Caco-2 (cell line): Measurements from ENCODE around the gene EXOSC5. TPM values are rescaled to one million over a fixed set of nuclear protein-coding genes. Genes with fewer than 3 reads are reported as not detected.

Experiments used
- BruUV-seq: library from RNA; stranded (reverse); fragments of 400-500 nt; replicated peaks from 2 replicates; lab custom pipeline; 2021; lab: Mats Ljungman, UMichigan
- CTCF ChIA-PET: fragments of 300-600 bp; sonication (Branson Sonifier 250); formaldehyde crosslinking; loops from one replicate; lab custom pipeline; 2022; ENCODE audit warnings: antibody characterized with exemption; lab: Charles Lee
- POLR2A ChIA-PET: fragments of 300-600 bp; sonication (Branson Sonifier 250); formaldehyde crosslinking; loops from one replicate; lab custom pipeline; 2022; ENCODE audit warnings: antibody characterized with exemption; lab: Charles Lee
- DNase-seq, 2 experiments: peaks; one replicate each; pipeline versions ENCODE4 v3.0.0 to v3.0.0-alpha.2; 2020 to 2022
- H3K27me3 ChIP-seq: replicated peaks from 2 replicates; pipeline ENCODE4 v1.6.0; 2011; ENCODE audit warnings: low read length; ENCODE audit not compliant: control insufficient read depth, insufficient read depth
- H3K36me3 ChIP-seq: 2 replicates; pipeline ENCODE4 v1.5.1; 2011; ENCODE audit warnings: low read length; ENCODE audit not compliant: control insufficient read depth, insufficient read depth
- H3K4me1 ChIP-seq: fragments of 250-450 bp; sonication (Bioruptor Pico); 2 replicates; pipeline ENCODE4 v1.5.1; 2020; ENCODE audit warnings: mild to moderate bottlenecking
- H3K4me3 ChIP-seq: 2 replicates; pipeline ENCODE4 v1.5.1; 2011; ENCODE audit warnings: low read depth, mild to moderate bottlenecking, control low read depth, low read length
- H3K9me3 ChIP-seq: fragments of 250-450 bp; sonication (Bioruptor Pico); 2 replicates; pipeline ENCODE4 v1.5.1; 2020; ENCODE audit warnings: mild to moderate bottlenecking, moderate library complexity
- H3K27ac Mint-ChIP-seq: one replicate; pipeline ENCODE4 v1.8.0; 2022; ENCODE audit warnings: mixed read lengths; ENCODE audit not compliant: unreplicated experiment
- H3K27me3 Mint-ChIP-seq: one replicate; pipeline ENCODE4 v1.8.0; 2022; ENCODE audit warnings: mixed read lengths; ENCODE audit not compliant: insufficient read depth, unreplicated experiment
- H3K36me3 Mint-ChIP-seq: one replicate; pipeline ENCODE4 v1.8.0; 2022; ENCODE audit warnings: mild to moderate bottlenecking, mixed read lengths; ENCODE audit not compliant: insufficient read depth, unreplicated experiment
- H3K4me1 Mint-ChIP-seq: one replicate; pipeline ENCODE4 v1.8.0; 2022; ENCODE audit warnings: low read depth, mixed read lengths; ENCODE audit not compliant: unreplicated experiment
- H3K4me3 Mint-ChIP-seq: one replicate; pipeline ENCODE4 v1.8.0; 2022; ENCODE audit warnings: mild to moderate bottlenecking, moderate library complexity, mixed read lengths; ENCODE audit not compliant: unreplicated experiment
- H3K9me3 Mint-ChIP-seq: one replicate; pipeline ENCODE4 v1.8.0; 2022; ENCODE audit warnings: mixed read lengths; ENCODE audit not compliant: unreplicated experiment
- intact Hi-C: fragments of 100-400 bp; cut with micrococcal nuclease; formaldehyde crosslinking; loops from one replicate; pipeline ENCODE4 v1.10.0; 2022; ENCODE audit not compliant: unreplicated experiment
- total RNA-seq: library from RNA; stranded (reverse); gene quantifications from 2 replicates; pipeline ENCODE4 v1.2.3, GENCODE V29; 2022
- TF ChIP-seq, protein P1 (sequence below), 2 experiments: fragments of 200-600 bp in 1 of 2; IDR thresholded peaks; 1 replicate in 1 of 2; 2 replicates in 1 of 2; pipeline versions ENCODE4 v1.5.1 to v1.8.0; 2011 to 2022; ENCODE audit warnings: antibody characterized with exemption in 1 of 2, control low read depth in 1 of 2, inconsistent platforms in 1 of 2, low read depth in 1 of 2, low read length in 1 of 2, mild to moderate bottlenecking in 1 of 2, moderate library complexity in 1 of 2; ENCODE audit not compliant: insufficient read depth in 1 of 2, severe bottlenecking in 1 of 2, unreplicated experiment in 1 of 2

EXOSC5 gene
- total RNA-seq, 1 experiment from 2014 or later, result 36.6 TPM

DNA sequence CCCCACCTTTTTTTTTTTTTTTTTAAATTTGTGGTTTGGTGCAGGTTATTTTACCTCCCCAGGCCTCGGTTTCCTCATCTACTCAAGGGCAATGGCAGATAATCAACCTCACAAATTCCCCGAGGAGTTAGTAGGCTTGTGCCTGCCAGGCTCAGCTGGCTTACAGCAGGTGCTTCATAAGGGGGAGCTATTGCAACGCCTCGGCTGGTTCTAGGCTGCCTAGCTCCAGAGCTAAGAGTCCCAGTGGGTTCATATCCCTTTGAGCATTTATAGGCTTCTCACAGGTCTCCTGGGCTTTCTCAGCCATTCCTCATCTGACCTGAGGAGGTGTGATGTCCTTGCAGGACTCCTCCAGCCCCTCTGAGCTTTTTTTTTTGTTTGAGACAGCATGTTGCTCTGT lies 11.1 kb upstream of the EXOSC5 start:
- TF ChIP-seq, protein P1, sequence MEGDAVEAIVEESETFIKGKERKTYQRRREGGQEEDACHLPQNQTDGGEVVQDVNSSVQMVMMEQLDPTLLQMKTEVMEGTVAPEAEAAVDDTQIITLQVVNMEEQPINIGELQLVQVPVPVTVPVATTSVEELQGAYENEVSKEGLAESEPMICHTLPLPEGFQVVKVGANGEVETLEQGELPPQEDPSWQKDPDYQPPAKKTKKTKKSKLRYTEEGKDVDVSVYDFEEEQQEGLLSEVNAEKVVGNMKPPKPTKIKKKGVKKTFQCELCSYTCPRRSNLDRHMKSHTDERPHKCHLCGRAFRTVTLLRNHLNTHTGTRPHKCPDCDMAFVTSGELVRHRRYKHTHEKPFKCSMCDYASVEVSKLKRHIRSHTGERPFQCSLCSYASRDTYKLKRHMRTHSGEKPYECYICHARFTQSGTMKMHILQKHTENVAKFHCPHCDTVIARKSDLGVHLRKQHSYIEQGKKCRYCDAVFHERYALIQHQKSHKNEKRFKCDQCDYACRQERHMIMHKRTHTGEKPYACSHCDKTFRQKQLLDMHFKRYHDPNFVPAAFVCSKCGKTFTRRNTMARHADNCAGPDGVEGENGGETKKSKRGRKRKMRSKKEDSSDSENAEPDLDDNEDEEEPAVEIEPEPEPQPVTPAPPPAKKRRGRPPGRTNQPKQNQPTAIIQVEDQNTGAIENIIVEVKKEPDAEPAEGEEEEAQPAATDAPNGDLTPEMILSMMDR (IDR thresholded peaks at IDR 0.05; ENCODE audit: insufficient read depth in 1 of 2, low read depth in 1 of 2, low read length in 1 of 2, severe bottlenecking in 1 of 2, unreplicated experiment in 1 of 2), result no peak
- intact Hi-C loops, result no loop called here
- Mint-ChIP-seq H3K4me3 (no peak overlapping the region), H3K36me3 (peaks cover 15% of the 10 kb centered on the region), H3K4me1 (peaks cover 16% of the 10 kb centered on the region), H3K27ac (no peak overlapping the region), H3K9me3 (no peaks in the 10 kb centered on the region), H3K27me3 (no peaks in the 10 kb centered on the region)
- ChIA-PET POLR2A (interaction anchor here (1.3 kb wide), 1 partner anchor 31 kb away, joined by 8 read pairs; no protein-coding TSS in a partner anchor), CTCF (interaction anchor here (0.6 to 1.4 kb wide), 2 partner anchors 9 to 23 kb away, joined by 7 read pairs; no protein-coding TSS in a partner anchor)
- no peaks in the 10 kb centered on the region for H3K9me3 ChIP-seq
- H3K36me3 ChIP-seq, result no peaks in the 10 kb centered on the region; the same call in 1 of the 2 replicates
- peaks cover 15% of the 10 kb centered on the region for H3K4me1 ChIP-seq
- no TSS peak for BruUV-seq
- DNase-seq, result no peak
- no peaks in the 10 kb centered on the region for H3K27me3 ChIP-seq
- H3K4me3 ChIP-seq, result no peak overlapping the region

DNA sequence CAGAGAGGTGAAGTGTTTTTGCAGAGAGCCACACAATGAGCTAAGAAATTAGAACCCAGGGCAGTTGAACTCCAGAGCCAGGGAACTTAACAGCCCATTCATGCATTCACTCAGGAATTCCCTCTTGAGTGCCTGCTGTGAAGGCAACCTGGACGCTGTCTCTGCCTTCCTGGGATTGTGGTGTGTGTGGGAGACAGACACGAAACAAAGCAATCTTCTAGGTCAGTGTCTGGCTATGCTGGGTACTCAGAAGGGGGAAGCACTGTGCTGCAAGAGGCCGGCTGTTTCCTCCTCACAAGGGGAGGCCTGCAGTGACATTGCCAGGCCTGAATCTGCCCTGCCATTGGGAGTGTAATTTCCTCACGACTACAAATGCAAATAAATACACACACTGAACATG lies 10.1 kb upstream of the EXOSC5 start:
- Histone ChIP-seq H3K36me3 (no peaks in the 10 kb centered on the region; the same call in 1 of the 2 replicates), H3K4me3 (no peak overlapping the region), H3K27me3 (no peaks in the 10 kb centered on the region), H3K9me3 (no peaks in the 10 kb centered on the region), H3K4me1 (peaks cover 15% of the 10 kb centered on the region)
- no peaks in the 10 kb centered on the region for H3K27me3 Mint-ChIP-seq
- H3K4me3 Mint-ChIP-seq, result no peak overlapping the region
- peaks cover 13% of the 10 kb centered on the region for H3K36me3 Mint-ChIP-seq
- CTCF ChIA-PET, result interaction anchor here (1.1 kb wide), 1 partner anchor 22 kb away, joined by 3 read pairs; no protein-coding TSS in a partner anchor
- POLR2A ChIA-PET, result no interaction called here
- intact Hi-C loops, result no loop called here
- BruUV-seq, result no TSS peak
- H3K9me3 Mint-ChIP-seq, result no peaks in the 10 kb centered on the region
- DNase-seq, result no peak
- peaks cover 16% of the 10 kb centered on the region for H3K4me1 Mint-ChIP-seq
- no peak overlapping the region for H3K27ac Mint-ChIP-seq
- TF ChIP-seq, protein P1 (IDR thresholded peaks at IDR 0.05; ENCODE audit: insufficient read depth in 1 of 2, low read depth in 1 of 2, low read length in 1 of 2, severe bottlenecking in 1 of 2, unreplicated experiment in 1 of 2), result no peak

DNA sequence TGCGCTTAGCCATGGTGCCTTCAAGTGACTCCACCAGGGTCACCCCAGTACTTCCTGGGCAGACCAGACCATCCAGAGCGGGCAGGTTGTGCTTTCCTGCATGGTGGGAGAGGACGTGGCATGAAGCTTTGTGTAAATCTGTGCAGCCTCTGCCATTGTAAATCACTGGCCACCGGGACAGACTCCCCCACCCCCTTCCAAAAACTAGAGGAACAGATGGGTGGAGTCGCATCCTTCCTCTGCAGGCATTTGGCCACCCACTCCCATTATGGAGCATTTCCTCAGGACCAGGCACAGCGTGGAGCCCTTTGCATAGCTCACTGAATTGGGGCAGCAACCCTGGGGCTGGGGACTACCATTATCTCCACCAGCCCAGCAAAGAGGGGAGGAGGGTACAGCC lies 8.6 kb upstream of the EXOSC5 start:
- Mint-ChIP-seq H3K36me3 (peaks cover 8% of the 10 kb centered on the region), H3K27me3 (no peaks in the 10 kb centered on the region), H3K4me3 (no peak overlapping the region), H3K4me1 (peaks cover 16% of the 10 kb centered on the region), H3K27ac (no peak overlapping the region), H3K9me3 (no peaks in the 10 kb centered on the region)
- H3K4me3 ChIP-seq, result no peak overlapping the region
- no peaks in the 10 kb centered on the region for H3K27me3 ChIP-seq
- H3K9me3 ChIP-seq, result no peaks in the 10 kb centered on the region
- peaks cover 15% of the 10 kb centered on the region for H3K4me1 ChIP-seq
- TF ChIP-seq, protein P1 (IDR thresholded peaks at IDR 0.05; ENCODE audit: insufficient read depth in 1 of 2, low read depth in 1 of 2, low read length in 1 of 2, severe bottlenecking in 1 of 2, unreplicated experiment in 1 of 2), result no peak
- ChIA-PET CTCF (interaction anchor here (0.7 kb wide), 1 partner anchor 482 kb away, joined by 4 read pairs; no protein-coding TSS in a partner anchor), POLR2A (no interaction called here)
- no TSS peak for BruUV-seq
- intact Hi-C loops, result no loop called here
- no peaks in the 10 kb centered on the region; the same call in 1 of the 2 replicates for H3K36me3 ChIP-seq
- DNase-seq, result no peak
